Stimulated activated naive CD8-positive, alpha-beta T cell treated with anti-CD3 and anti-CD28 coated beads, Interleukin-15, Interleukin-2, amounts not matched to agents 100 ng/mL and 50 ng/mL, for 24 hours (primary cell): ENCODE results near the gene ERC2.

Experiments
- H3K27ac Mint-ChIP-seq: one replicate; pipeline ENCODE4 v1.8.0; 2021; ENCODE audit warnings: mild to moderate bottlenecking, mixed read lengths
- H3K27me3 Mint-ChIP-seq: one replicate; pipeline ENCODE4 v1.8.0; 2021; ENCODE audit warnings: mixed read lengths
- H3K36me3 Mint-ChIP-seq: one replicate; pipeline ENCODE4 v1.8.0; 2021; ENCODE audit warnings: low read depth, mixed read lengths
- H3K4me1 Mint-ChIP-seq: one replicate; pipeline ENCODE4 v1.8.0; 2021; ENCODE audit warnings: low read depth, mixed read lengths
- H3K4me3 Mint-ChIP-seq: one replicate; pipeline ENCODE4 v1.8.0; 2021; ENCODE audit warnings: mild to moderate bottlenecking, mixed read lengths
- H3K9me3 Mint-ChIP-seq: one replicate; pipeline ENCODE4 v1.8.0; 2021; ENCODE audit warnings: mixed read lengths

ERC2 gene

GRCh38 chr3:56365905-56366640 is 102.2 kb downstream of the ERC2 start:
- Mint-ChIP-seq H3K27ac (no peak overlapping the region), H3K9me3 (peaks cover 3% of the 10 kb centered on the region), H3K36me3 (no peaks in the 10 kb centered on the region), H3K27me3 (peaks cover 11% of the 10 kb centered on the region), H3K4me1 (no peaks in the 10 kb centered on the region), H3K4me3 (no peak overlapping the region)

DNA sequence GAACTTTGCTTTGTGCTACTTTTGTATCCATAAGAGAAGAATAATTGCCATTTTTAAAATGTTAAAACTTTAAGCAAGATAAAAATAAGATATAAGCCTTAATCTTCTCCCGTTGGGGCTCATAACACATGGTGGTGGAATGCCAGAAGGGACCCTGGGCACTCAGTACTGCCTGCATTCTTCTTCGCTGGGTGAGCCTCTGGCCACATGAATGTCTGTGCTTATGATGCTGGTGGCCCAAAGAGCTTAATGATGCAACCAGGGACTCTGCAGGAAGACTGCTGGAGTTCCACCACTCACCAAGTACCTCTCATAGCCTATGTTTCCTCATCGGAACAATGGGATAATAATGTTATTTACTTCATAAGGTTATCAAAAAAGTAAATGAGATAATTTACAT is 103.6 kb downstream of the ERC2 start:
- peaks cover 11% of the 10 kb centered on the region for H3K27me3 Mint-ChIP-seq
- no peaks in the 10 kb centered on the region for H3K36me3 Mint-ChIP-seq

GRCh38 chr3:56363720-56364119 is 104.5 kb downstream of the ERC2 start:
- Mint-ChIP-seq H3K4me3 (no peak overlapping the region), H3K27ac (no peak overlapping the region), H3K27me3 (peaks cover 11% of the 10 kb centered on the region), H3K9me3 (peaks cover 4% of the 10 kb centered on the region), H3K4me1 (no peaks in the 10 kb centered on the region), H3K36me3 (no peaks in the 10 kb centered on the region)

More for the DNA sequence above, 103.6 kb downstream of the ERC2 start:
- H3K4me1 Mint-ChIP-seq, result no peaks in the 10 kb centered on the region
- H3K4me3 Mint-ChIP-seq, result no peak overlapping the region
- no peak overlapping the region for H3K27ac Mint-ChIP-seq
- H3K9me3 Mint-ChIP-seq, result peaks cover 4% of the 10 kb centered on the region

DNA sequence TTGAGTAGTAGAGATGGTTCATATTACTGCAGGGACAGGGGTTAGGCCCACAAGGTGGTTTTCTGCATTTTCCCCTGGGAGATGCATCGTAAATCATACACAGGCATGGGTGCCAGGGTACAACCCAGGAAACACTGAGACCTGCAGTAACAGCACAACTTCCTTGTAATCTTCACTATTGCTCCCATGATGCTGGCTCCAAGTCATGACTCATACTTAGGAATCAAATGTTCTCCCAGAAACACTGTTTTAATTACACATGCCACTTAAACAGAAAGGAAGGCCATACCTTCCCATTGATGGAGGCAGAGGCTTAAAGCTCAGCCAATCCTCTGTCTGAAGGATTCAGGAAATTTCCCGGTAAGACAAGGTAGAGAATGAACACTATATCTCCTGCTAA is 106.5 kb downstream of the ERC2 start:
- peaks cover 11% of the 10 kb centered on the region for H3K27me3 Mint-ChIP-seq
- no peak overlapping the region for H3K4me3 Mint-ChIP-seq
- H3K9me3 Mint-ChIP-seq, result peaks cover 4% of the 10 kb centered on the region
- H3K36me3 Mint-ChIP-seq, result no peaks in the 10 kb centered on the region
- no peak overlapping the region for H3K27ac Mint-ChIP-seq
- no peaks in the 10 kb centered on the region for H3K4me1 Mint-ChIP-seq

GRCh38 chr3:56357266-56357665 is 111.0 kb downstream of the ERC2 start:
- Mint-ChIP-seq H3K4me1 (no peaks in the 10 kb centered on the region), H3K27ac (no peak overlapping the region), H3K4me3 (no peak overlapping the region), H3K27me3 (peaks cover 5% of the 10 kb centered on the region), H3K36me3 (no peaks in the 10 kb centered on the region), H3K9me3 (peaks cover 4% of the 10 kb centered on the region)

DNA sequence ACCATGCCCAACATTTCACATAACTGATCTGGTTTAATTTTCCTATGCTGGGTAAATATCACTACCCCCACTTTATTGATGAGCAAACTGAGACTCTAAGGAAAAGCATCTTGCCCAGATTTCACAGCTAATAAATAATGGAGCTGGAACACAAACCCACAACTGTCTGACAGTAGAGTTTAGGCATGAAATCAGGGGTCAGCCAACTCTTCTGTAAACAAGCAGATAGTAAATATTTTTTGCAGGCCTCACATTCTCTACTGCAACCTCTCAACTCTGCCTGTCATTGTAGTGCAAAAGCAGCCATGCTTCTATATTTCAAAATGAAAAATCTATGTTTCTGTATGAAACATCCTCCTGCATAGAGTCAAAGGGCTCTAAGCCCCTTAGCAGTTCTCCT is 111.5 kb downstream of the ERC2 start:
- Mint-ChIP-seq H3K27ac (no peak overlapping the region), H3K9me3 (peaks cover 4% of the 10 kb centered on the region), H3K4me1 (no peaks in the 10 kb centered on the region), H3K36me3 (no peaks in the 10 kb centered on the region), H3K4me3 (no peak overlapping the region), H3K27me3 (peaks cover 7% of the 10 kb centered on the region)

GRCh38 chr3:56355570-56356185 is 112.6 kb downstream of the ERC2 start:
- Mint-ChIP-seq H3K36me3 (no peaks in the 10 kb centered on the region), H3K4me3 (no peak overlapping the region), H3K4me1 (no peaks in the 10 kb centered on the region), H3K9me3 (no peaks in the 10 kb centered on the region), H3K27ac (no peak overlapping the region), H3K27me3 (peaks cover 4% of the 10 kb centered on the region)

- peaks cover 7% of the 10 kb centered on the region for H3K27me3 Mint-ChIP-seq
- H3K27ac Mint-ChIP-seq, result no peak overlapping the region
These were observed 116.7 kb downstream of the ERC2 start for GRCh38 chr3:56351537-56351936.

DNA sequence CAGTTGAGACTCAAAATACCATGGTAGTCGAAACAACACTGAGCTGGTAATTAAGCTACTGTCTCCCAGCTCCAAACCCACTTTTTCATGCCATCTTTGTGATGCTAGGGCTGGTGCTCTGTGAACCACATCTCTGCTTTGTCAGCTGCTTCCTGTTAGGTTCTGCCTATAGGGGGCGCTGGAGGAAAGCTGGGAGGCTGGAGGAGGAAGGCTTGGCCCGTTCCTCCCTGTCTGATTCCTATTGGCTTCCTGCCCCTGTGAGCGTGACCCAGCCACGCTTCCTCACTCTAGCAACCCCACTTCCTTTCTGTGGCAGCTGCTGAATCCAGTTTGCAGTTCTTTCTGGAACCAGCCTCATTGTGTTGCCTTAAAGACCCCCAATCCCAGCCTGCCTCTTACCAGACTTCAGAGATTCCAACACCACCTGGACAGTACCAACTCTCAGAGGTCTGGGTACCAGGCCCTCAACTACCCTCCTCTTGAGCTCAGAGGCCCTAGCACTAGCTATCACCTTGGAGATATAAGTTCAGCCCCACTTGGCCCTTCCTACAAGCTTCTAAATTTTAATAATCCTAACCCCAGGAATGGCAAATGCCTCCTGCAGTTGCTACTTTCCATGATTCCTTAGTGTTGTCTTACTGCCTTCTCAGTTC is 120.9 kb downstream of the ERC2 start:
- H3K9me3 Mint-ChIP-seq, result no peaks in the 10 kb centered on the region
- H3K27ac Mint-ChIP-seq, result no peak overlapping the region
- H3K36me3 Mint-ChIP-seq, result no peaks in the 10 kb centered on the region
- H3K4me3 Mint-ChIP-seq, result no peak overlapping the region
- H3K27me3 Mint-ChIP-seq, result peaks cover 11% of the 10 kb centered on the region
- no peaks in the 10 kb centered on the region for H3K4me1 Mint-ChIP-seq

More at GRCh38 chr3:56351537-56351936, 116.7 kb downstream of the ERC2 start:
- Mint-ChIP-seq H3K9me3 (no peaks in the 10 kb centered on the region), H3K4me3 (no peak overlapping the region), H3K36me3 (no peaks in the 10 kb centered on the region), H3K4me1 (no peaks in the 10 kb centered on the region)

GRCh38 chr3:56342475-56342874 is 125.8 kb downstream of the ERC2 start:
- Mint-ChIP-seq H3K9me3 (no peaks in the 10 kb centered on the region), H3K36me3 (no peaks in the 10 kb centered on the region), H3K4me1 (no peaks in the 10 kb centered on the region), H3K27ac (no peak overlapping the region), H3K27me3 (peaks cover 14% of the 10 kb centered on the region), H3K4me3 (no peak overlapping the region)

DNA sequence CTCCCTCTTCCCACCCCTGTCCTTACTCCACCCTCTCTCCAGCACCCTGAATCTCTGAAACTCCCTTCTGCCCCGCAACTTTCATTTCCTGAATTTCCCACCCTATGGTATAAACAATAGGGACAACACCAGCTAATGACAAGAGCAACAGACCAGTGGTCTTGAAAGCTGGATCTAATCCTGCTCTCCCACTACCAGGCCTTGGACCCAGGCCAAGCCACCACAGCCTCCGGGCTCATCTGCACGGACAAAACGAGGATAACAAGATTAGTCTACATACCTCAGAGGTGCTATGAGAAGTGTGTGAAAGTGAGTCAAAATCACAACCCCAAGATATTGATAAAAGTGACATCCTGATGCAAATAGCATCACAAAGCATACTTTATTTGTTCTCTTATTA is 128.6 kb downstream of the ERC2 start:
- no peaks in the 10 kb centered on the region for H3K4me1 Mint-ChIP-seq
- no peaks in the 10 kb centered on the region for H3K36me3 Mint-ChIP-seq
- H3K27ac Mint-ChIP-seq, result no peak overlapping the region
- no peak overlapping the region for H3K4me3 Mint-ChIP-seq
- H3K9me3 Mint-ChIP-seq, result no peaks in the 10 kb centered on the region
- peaks cover 14% of the 10 kb centered on the region for H3K27me3 Mint-ChIP-seq

- Mint-ChIP-seq H3K36me3 (no peaks in the 10 kb centered on the region), H3K27me3 (peaks cover 14% of the 10 kb centered on the region), H3K4me3 (no peak overlapping the region), H3K4me1 (no peaks in the 10 kb centered on the region), H3K9me3 (no peaks in the 10 kb centered on the region), H3K27ac (no peak overlapping the region)
These were observed 129.0 kb downstream of the ERC2 start for GRCh38 chr3:56339244-56339643.

DNA sequence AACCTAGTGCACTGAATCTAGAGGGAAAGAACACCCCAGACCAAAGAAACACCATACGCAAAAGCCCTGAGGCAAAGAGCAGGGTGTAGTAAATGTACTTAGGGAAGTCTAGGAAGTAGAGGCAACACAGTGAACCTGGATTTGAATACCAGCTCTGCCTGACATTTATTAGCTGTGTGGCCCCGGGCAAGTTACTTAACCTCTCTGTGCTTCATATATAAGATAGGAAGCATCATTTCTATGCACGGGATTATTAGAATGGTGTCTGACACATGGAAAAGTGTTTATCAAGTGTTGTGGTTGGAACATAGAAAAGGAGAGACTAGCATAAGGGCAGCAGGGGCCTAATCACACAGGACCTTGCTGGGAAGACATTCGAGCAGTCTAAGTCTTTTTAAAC is 132.2 kb downstream of the ERC2 start:
- Mint-ChIP-seq H3K4me1 (no peaks in the 10 kb centered on the region), H3K27me3 (peaks cover 20% of the 10 kb centered on the region), H3K27ac (no peak overlapping the region), H3K36me3 (no peaks in the 10 kb centered on the region), H3K9me3 (no peaks in the 10 kb centered on the region), H3K4me3 (no peak overlapping the region)

GRCh38 chr3:56324473-56324872 is 143.8 kb downstream of the ERC2 start:
- H3K4me3 Mint-ChIP-seq, result no peak overlapping the region
- H3K9me3 Mint-ChIP-seq, result no peaks in the 10 kb centered on the region
- H3K27ac Mint-ChIP-seq, result no peak overlapping the region
- no peaks in the 10 kb centered on the region for H3K36me3 Mint-ChIP-seq
- no peaks in the 10 kb centered on the region for H3K4me1 Mint-ChIP-seq
- peaks cover 8% of the 10 kb centered on the region for H3K27me3 Mint-ChIP-seq

DNA sequence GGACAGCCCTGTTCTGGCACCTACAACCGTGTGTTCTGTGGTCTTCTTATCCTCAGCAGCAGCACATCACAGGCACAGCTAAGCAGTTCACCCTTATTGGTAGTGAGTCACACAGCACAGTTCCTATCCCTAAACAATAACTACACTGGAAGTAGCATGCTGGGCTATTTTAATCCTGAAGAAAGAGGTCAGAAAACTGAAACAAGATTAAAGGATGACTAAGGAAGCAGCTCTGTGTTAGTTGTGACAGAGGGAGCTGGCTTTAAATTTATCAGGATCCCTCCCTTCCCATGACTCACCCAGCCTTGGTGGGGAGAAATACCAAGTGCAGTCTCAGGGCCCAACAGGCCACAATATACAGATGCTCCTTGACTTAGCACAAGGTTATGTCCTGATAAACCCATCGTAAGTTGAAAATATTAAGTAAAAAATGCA is 144.3 kb downstream of the ERC2 start:
- peaks cover 8% of the 10 kb centered on the region for H3K27me3 Mint-ChIP-seq
- no peak overlapping the region for H3K27ac Mint-ChIP-seq
- H3K9me3 Mint-ChIP-seq, result no peaks in the 10 kb centered on the region
- no peaks in the 10 kb centered on the region for H3K4me1 Mint-ChIP-seq
- H3K36me3 Mint-ChIP-seq, result no peaks in the 10 kb centered on the region
- no peak overlapping the region for H3K4me3 Mint-ChIP-seq
